Activated CD8-positive, alpha-beta T cell treated with anti-CD3 and anti-CD28 coated beads for 36 hours (primary cell): ENCODE results near the gene CACNB1. TPM values are rescaled to one million over a fixed set of nuclear protein-coding genes. Genes with fewer than 3 reads are reported as not detected.

Source experiments
- ATAC-seq: fragments of 200-7000 bp; cut with Tn5 transposase; one replicate; pipeline ENCODE4 v1.10.0; 2021; ENCODE audit warnings: mild to moderate bottlenecking, moderate library complexity
- CTCF ChIA-PET: fragments of 350-600 bp; sonication (Branson Sonifier 250); formaldehyde crosslinking; loops from one replicate; lab custom pipeline; 2021; ENCODE audit warnings: antibody characterized with exemption; lab: Charles Lee
- POLR2A ChIA-PET: fragments of 350-600 bp; sonication (Branson Sonifier 250); formaldehyde crosslinking; loops from one replicate; lab custom pipeline; 2021; ENCODE audit warnings: antibody characterized with exemption; lab: Charles Lee
- DNase-seq: peaks from one replicate; pipeline ENCODE4 v3.0.0-alpha.2; 2020
- H3K27ac Mint-ChIP-seq: one replicate; pipeline ENCODE4 v1.8.0; 2021; ENCODE audit warnings: mild to moderate bottlenecking, mixed read lengths
- H3K27me3 Mint-ChIP-seq: one replicate; pipeline ENCODE4 v1.8.0; 2021; ENCODE audit warnings: mixed read lengths
- H3K36me3 Mint-ChIP-seq: one replicate; pipeline ENCODE4 v1.8.0; 2021; ENCODE audit warnings: low read depth, mixed read lengths
- H3K4me1 Mint-ChIP-seq: one replicate; pipeline ENCODE4 v1.8.0; 2021; ENCODE audit warnings: low read depth, mixed read lengths
- H3K4me3 Mint-ChIP-seq: one replicate; pipeline ENCODE4 v1.8.0; 2021; ENCODE audit warnings: mild to moderate bottlenecking, moderate library complexity, mixed read lengths
- H3K9me3 Mint-ChIP-seq: one replicate; pipeline ENCODE4 v1.8.0; 2021; ENCODE audit warnings: mixed read lengths
- CTCF ChIP-seq: fragments of 200-600 bp; IDR thresholded peaks from one replicate; pipeline ENCODE4 v1.8.0; 2022; ENCODE audit warnings: antibody characterized with exemption, mild to moderate bottlenecking
- intact Hi-C: fragments of 100-400 bp; cut with micrococcal nuclease; formaldehyde crosslinking; loops from one replicate; pipeline ENCODE4 v1.10.0; 2022
- total RNA-seq, 2 experiments: library from RNA; stranded (reverse); gene quantifications; one replicate each; pipeline ENCODE4 v1.2.3, GENCODE V29; 2021

CACNB1 gene
- total RNA-seq, 2 experiments from 2014 or later: 13.1 to 14.2 TPM

GRCh38 chr17:39219647-39220154 lies 22.2 kb upstream of the CACNB1 start:
- no peak overlapping the region for H3K4me3 Mint-ChIP-seq
- CTCF ChIA-PET: interaction anchor here (0.8 to 27.4 kb wide), 4 partner anchors 11 to 66 kb away, joined by 3 to 516 read pairs (median 3); no protein-coding TSS in a partner anchor
- H3K27me3 Mint-ChIP-seq: peaks cover 14% of the 10 kb centered on the region
- DNase-seq (no peak), ATAC-seq (no peak)
- no peaks in the 10 kb centered on the region for H3K36me3 Mint-ChIP-seq
- intact Hi-C loops: no loop called here
- H3K4me1 Mint-ChIP-seq: peaks cover under 1% of the 10 kb centered on the region
- TF ChIP-seq CTCF: no peak
- no peak overlapping the region for H3K27ac Mint-ChIP-seq
- POLR2A ChIA-PET: interaction anchor here (2.0 kb wide), 1 partner anchor 20 kb away, joined by 7 read pairs; the partner anchor contains the start of gene RPL19
- H3K9me3 Mint-ChIP-seq: no peaks in the 10 kb centered on the region

- Mint-ChIP-seq H3K4me1 (no peaks in the 10 kb centered on the region), H3K9me3 (no peaks in the 10 kb centered on the region), H3K27me3 (peaks cover 8% of the 10 kb centered on the region), H3K4me3 (no peak overlapping the region), H3K36me3 (no peaks in the 10 kb centered on the region), H3K27ac (no peak overlapping the region)
- DNase-seq (no peak), ATAC-seq (no peak)
- intact Hi-C loops: no loop called here
- no peak for TF ChIP-seq CTCF
- POLR2A ChIA-PET: interaction anchor here (1.3 to 2.0 kb wide), 2 partner anchors 10 to 19 kb away, joined by 4 to 7 read pairs; partner anchors contain the start of gene RPL19
- CTCF ChIA-PET: interaction anchor here (0.5 to 27.4 kb wide), 6 partner anchors 10 to 65 kb away, joined by 3 to 516 read pairs (median 3); no protein-coding TSS in a partner anchor
Measured at GRCh38 chr17:39218906-39219305, 21.4 kb upstream of the CACNB1 start.

- intact Hi-C loops: no loop called here
- ATAC-seq: no peak
- no peak for DNase-seq
- TF ChIP-seq CTCF: no peak
- H3K27ac Mint-ChIP-seq: no peak overlapping the region
- H3K4me1 Mint-ChIP-seq: peaks cover 1% of the 10 kb centered on the region
- H3K4me3 Mint-ChIP-seq: no peak overlapping the region
- POLR2A ChIA-PET: interaction anchor here (0.7 to 2.0 kb wide), 3 partner anchors 9 to 206 kb away, joined by 3 to 7 read pairs (median 4); partner anchors contain the start of gene RPL19
- no peaks in the 10 kb centered on the region for H3K36me3 Mint-ChIP-seq
- CTCF ChIA-PET: interaction anchor here (1.1 to 27.4 kb wide), 5 partner anchors 11 to 42 kb away, joined by 3 to 516 read pairs (median 5); no protein-coding TSS in a partner anchor
- H3K27me3 Mint-ChIP-seq: peaks cover 5% of the 10 kb centered on the region
- no peaks in the 10 kb centered on the region for H3K9me3 Mint-ChIP-seq
Measured at GRCh38 chr17:39217734-39218369, 20.4 kb upstream of the CACNB1 start.

GRCh38 chr17:39213852-39214251 lies 16.4 kb upstream of the CACNB1 start:
- CTCF ChIA-PET: interaction anchor here (27.4 kb wide), 1 partner anchor 21 kb away, joined by 516 read pairs; no protein-coding TSS in a partner anchor
- intact Hi-C loops: no loop called here
- Mint-ChIP-seq H3K27me3 (peaks cover 2% of the 10 kb centered on the region), H3K27ac (no peak overlapping the region), H3K36me3 (no peaks in the 10 kb centered on the region), H3K4me3 (no peak overlapping the region), H3K4me1 (peaks cover 18% of the 10 kb centered on the region), H3K9me3 (no peaks in the 10 kb centered on the region)
- DNase-seq (no peak), ATAC-seq (no peak)
- POLR2A ChIA-PET: interaction anchor here (1.5 kb wide), 1 partner anchor 14 kb away, joined by 3 read pairs; the partner anchor contains the start of gene RPL19
- TF ChIP-seq CTCF: no peak
